HG03521 (cell line): ENCODE data around the gene SH3PXD2A.

Source experiments
- ATAC-seq: cut with Tn5 transposase; IDR thresholded peaks from one replicate; pipeline ENCODE4 v1.9.1; 2021; ENCODE audit warnings: mild to moderate bottlenecking, moderate library complexity; ENCODE audit not compliant: unreplicated experiment

Gene SH3PXD2A

GRCh38 chr10:103590744-103591291, 264.6 kb downstream of the SH3PXD2A start:
- ATAC-seq = no peak

GRCh38 chr10:103590060-103590459, 265.3 kb downstream of the SH3PXD2A start:
- no peak for ATAC-seq

- no peak for ATAC-seq
Measured at GRCh38 chr10:103589074-103589630, 266.2 kb downstream of the SH3PXD2A start.

GRCh38 chr10:103587073-103587472, 268.3 kb downstream of the SH3PXD2A start:
- no peak for ATAC-seq

- ATAC-seq = no peak
Measured at GRCh38 chr10:103585011-103585405, 270.4 kb downstream of the SH3PXD2A start.

- ATAC-seq = no peak
Measured at GRCh38 chr10:103584216-103585010, 271.0 kb downstream of the SH3PXD2A start.

GRCh38 chr10:103583871-103584215, 271.5 kb downstream of the SH3PXD2A start:
- ATAC-seq = no peak

- ATAC-seq = no peak
Measured at GRCh38 chr10:103582331-103583123, 272.8 kb downstream of the SH3PXD2A start.

- no peak for ATAC-seq
Measured at GRCh38 chr10:103581499-103581898, 273.9 kb downstream of the SH3PXD2A start.

GRCh38 chr10:103580430-103580829, 274.9 kb downstream of the SH3PXD2A start:
- no peak for ATAC-seq

- ATAC-seq = no peak
Measured at GRCh38 chr10:103580011-103580410, 275.4 kb downstream of the SH3PXD2A start.

- ATAC-seq = no peak
Measured at GRCh38 chr10:103578782-103579382, 276.5 kb downstream of the SH3PXD2A start.

- no peak for ATAC-seq
Measured at GRCh38 chr10:103576862-103577261, 278.5 kb downstream of the SH3PXD2A start.

- ATAC-seq = no peak
Measured at GRCh38 chr10:103576076-103576471, 279.3 kb downstream of the SH3PXD2A start.

GRCh38 chr10:103575416-103576075, 279.8 kb downstream of the SH3PXD2A start:
- ATAC-seq = no peak

- ATAC-seq = no peak
Measured at GRCh38 chr10:103574097-103575061, 281.0 kb downstream of the SH3PXD2A start.

GRCh38 chr10:103573205-103573487, 282.2 kb downstream of the SH3PXD2A start:
- no peak for ATAC-seq

- ATAC-seq = no peak
Measured at GRCh38 chr10:103572347-103573204, 282.8 kb downstream of the SH3PXD2A start.

GRCh38 chr10:103571656-103571975, 283.8 kb downstream of the SH3PXD2A start:
- ATAC-seq = no peak
